ENCODE measurements around the gene FTO.
"Not testable (repeated sequence)": the region's sequence is repeated elsewhere in the genome, so short reads cannot be mapped to it uniquely, and the experiment has no call there.

The FTO gene

DNA sequence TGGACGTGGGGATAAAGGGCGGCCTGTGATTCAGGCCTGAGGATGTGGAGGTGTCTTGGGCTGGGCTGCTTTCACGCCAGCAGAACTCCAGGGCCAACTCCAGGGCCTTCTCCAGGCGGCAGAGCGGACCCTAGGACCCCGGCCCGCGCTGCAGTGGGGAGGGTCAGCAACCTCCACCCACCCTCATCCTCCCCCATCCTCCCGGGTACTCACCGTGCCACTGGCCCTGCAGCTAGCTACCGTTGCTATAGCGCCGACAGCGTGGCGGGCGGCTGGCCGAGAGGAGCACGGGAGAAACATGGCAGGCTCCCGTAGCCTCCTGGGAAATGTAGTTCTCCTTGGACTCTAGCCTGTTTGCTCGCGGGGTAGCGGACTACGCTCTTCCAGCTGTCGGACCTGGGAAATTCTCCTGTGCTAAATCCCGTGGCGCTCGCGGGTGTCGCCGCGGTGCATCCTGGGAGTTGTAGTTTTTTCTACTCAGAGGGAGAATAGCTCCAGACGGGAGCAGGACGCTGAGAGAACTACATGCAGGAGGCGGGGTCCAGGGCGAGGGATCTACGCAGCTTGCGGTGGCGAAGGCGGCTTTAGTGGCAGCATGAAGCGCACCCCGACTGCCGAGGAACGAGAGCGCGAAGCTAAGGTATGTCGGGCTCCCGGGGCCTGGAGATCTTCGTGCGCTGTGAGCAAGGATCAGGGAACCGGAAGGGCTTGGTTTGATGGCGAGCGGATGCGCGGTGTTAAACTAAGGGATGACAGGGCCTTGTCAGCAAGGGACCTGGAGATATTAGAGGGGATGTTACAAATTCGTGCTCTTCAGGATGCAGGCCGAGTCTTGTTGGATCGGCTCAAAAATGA, at the start of gene FTO, which contains the start of gene RPGRIP1L:
TSS of gene FTO (plus strand) at position 567 of the 855 bp plus-strand sequence.
TSS of gene RPGRIP1L (minus strand) at position 270 of the 855 bp plus-strand sequence. CDS start 3,136 bp downstream, outside the sequence.
- DNase-seq: peak; percentile 98

DNA sequence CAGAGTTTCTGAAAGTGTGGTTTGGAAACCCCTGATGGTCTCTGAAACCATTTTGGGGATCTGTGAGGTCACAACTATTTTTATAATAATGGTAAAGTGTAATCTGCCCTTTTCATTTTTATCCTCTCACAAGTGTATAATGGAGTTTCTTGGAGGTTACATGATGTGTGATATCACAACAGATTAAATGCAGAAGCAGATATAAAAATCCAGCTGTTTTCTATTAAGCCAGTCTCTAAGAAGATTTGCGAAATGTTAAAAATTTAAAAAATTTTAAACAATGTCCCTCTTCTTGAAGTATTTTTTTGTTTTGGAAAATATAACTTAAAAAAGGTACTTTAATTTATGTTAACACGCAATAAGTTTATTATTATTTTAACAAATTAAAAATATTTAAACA, 49.0 kb upstream of the FTO start:
- no peak for DNase-seq

DNA sequence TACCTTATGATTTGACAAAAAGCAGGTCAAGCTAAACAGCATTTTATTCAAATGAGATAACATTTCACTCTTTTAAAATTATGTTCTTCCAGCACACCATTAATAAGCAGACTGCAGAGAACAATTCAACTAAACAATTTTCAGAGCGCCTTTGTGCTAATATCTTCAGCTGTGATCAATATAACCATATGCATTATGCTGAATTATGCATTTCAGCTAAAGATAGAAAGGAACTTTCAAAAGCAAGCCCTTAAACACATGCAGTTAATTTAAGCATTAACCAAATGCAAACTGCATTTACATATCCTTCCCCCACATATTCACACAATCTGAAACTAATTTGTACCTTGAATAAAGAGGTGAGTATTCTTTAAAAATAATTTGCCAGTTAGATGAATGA, 41.9 kb upstream of the FTO start:
- no peak for DNase-seq

DNA sequence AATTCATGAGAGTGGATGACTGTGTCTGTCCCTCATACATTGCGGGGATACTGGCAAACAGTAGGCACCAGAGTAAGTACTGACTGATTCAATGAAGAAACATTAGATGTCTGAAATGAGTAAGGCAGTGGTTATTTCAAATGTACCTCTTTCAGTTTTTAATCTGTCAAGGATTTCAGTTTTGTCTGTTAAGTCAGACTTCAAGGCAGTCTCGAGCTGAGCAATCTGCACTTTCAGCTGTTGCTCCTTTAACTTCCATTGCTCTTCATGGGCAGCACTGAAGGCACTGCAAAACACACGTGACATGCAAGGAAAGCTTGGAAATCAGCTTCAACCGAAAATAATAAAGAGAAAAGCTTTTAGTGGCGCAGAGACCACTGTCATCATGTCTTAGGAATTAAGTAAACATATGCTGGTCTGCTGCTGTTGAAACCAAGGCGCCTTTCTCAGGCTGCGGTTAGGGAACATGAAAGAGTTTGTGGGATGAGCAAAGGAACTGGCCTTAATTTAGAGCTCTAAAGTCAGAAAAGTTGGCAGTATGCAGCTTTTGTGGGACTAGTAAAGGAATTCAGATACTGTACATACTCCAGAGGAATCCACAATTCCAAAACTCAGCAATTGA, 39.1 kb upstream of the FTO start:
- DNase-seq: no peak

DNA sequence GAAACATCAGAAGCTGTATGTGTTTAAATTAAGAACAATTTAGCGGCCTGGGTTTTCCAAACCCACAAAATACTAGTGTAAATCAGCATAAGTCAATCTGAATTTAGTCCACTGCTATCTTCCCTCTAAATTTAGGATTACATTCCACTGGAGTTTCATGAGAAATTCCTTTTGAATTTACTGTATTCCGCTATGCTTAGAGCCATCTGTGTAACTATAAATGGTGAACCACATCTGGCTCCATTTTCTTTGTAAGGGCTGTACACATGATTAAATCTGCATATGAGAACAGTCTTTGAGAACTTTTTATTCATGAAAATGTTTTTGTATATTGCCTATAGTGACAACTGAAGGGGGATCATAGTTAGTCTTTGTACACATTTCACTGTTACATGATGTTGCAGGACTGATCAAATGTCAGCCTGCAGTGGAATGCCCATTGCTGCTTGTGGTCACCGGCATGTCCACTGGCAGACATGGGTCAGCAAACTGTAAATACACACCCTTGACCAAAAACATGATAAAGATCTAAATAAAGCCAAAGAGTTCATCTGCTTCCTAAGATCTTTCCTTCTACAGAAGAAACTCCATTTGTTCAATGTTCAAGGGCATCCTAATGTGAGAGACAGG, 37.1 kb upstream of the FTO start:
- DNase-seq: no peak

DNA sequence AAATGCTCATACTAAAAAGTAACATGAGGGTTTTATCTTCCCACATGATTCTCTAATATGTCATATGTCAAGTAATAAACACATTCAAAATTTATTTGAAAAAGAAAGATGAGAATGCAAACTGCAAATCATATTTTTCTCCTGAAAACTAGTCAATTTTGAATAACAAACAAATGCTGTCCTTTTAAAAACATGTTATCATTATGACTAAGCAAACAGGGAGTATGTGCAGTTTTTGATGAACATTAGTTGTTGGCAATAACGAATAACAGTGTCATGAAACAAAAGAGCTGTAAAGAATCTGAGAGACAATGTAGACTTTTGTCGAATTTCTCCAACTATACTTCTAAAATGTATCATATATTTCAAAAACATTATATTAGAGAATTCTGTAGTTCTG, 35.1 kb upstream of the FTO start:
- DNase-seq: no peak

DNA sequence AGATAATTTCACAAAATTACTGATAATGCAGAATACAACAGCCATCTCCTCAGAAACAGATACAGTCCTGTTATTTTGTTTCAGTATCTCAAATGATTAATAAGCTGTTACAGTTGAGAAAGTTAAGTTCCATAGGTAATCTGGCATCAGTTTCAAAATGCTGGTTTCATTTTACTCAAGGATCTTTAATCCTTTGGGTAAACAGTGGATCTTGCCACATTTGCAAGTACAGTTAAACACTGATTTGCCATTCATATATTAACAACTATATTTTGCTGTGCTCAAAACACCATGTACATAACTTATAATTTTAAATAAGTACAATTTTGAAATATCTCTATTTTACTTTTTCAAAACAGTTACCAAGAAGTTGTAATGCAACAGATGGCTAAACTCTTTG, 31.5 kb upstream of the FTO start:
- no peak for DNase-seq

DNA sequence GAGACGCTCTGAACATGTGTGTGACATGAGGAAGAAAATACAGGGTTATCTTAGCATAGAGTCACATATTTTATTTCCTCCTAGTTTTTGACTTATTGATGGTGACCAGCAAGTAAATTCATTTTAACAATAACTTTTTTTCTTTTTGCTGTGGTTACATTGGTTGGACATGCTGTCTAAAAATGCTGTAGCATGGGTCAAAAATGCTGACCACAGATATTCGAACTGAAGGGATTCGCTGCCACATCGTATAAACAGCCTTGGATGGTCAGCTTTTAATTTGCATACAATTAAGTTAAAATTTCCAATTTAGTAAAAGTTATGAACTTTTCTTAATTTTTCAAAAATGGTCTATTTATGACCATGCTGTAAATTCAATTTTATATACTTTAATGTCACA, 30.8 kb upstream of the FTO start:
- no peak for DNase-seq

DNA sequence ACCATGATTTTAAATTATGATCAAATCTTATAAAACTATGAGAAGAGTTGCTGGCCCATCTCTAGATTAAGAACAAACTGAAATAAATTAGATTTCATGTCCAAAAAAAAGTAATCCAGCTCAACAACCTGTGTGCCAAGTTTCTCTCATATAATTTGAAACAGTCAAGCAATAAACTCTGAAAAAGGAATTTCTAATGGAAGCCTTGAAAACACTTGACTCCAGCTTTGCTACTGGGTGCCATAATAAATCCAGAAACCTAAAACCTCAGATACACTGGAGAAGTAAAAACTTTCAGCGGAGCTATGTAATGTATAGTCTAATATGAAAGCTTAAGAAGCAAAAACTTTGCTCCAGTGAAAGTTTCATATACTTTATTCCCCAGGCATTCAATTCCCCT, 25.8 kb upstream of the FTO start:
- no peak for DNase-seq

DNA sequence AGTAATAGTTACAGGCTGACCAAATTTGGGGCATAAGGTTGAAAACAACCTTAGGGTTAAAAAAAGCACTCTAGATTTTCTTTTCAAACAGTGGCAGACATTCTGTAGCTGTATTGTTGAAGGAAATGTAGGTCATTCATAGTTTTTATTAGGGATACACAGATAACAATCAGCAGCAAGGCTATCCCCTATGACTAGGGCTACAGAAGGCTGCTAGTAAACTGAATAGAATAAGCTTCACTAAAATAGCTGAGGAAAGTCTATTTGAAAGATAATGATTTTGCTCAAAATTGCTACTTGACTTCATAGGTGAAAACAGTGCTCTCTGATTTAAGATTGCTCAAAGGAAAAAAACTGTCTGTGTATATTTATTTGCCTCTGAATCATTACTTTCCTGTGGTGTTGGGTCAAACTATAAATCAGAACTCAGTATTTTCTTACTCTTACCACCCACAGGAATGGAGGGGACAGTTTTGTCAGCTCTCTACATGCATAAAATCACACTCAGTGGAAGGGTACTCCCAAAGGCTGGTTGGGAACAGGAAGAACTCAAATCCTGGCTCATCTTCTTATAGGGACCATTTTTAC, 25.1 kb upstream of the FTO start:
- DNase-seq: no peak

DNA sequence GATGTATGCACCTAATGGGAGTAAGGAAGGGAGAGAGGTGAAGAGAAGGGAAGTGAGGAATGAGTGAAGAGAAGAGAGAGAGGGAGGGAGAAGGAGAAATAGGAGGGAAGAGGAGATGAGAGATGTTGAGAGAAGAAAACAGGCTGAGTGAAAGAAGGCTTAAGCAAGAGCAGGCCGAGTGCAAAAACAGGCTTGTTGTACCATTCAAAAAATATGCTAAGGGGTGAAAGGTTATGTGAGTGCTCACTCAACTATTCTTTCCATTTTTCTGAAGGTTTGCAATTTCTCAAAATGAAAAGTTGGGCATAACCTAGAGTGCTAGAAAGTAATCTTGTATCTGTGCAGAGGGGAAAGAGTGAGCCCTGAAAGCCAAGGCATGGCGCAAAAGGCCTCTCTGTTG, 23.2 kb upstream of the FTO start:
- no peak for DNase-seq

DNA sequence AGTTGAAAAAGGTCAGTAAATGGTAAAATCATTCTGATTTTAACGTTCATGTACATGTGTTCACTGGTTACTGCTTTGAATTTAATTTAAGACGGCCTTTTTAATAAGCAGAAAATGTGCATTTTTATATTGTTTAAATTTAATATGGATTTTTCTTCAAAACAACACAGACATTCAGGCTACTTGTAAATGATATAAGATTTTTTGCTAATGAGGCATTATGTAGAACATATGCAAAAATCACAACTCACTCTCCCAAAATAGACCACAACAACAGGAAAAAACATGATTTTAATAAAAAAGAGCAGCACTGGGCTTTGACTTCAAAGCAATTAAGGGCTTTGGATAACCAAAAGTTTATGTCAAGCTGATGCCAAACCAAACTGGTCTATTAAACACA, 22.6 kb upstream of the FTO start:
- DNase-seq: no peak

DNA sequence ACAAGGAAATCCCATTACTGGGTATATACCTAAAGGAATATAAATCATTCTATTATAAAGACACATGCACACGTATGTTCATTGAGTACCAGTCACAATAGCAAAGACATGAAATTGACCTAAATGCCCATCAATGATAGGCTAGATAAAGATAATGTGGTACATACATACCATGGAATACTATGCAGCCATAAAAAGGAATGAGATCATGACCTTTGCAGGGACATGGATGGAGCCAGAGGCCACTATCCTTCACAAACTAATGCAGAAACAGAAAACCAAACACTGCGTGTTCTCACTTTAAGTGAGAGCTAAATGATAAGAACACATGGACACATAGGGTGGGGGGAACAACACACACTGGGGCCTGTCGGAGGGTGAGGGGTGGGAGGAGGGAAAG, 18.6 kb upstream of the FTO start:
- DNase-seq: not testable (repeated sequence)

DNA sequence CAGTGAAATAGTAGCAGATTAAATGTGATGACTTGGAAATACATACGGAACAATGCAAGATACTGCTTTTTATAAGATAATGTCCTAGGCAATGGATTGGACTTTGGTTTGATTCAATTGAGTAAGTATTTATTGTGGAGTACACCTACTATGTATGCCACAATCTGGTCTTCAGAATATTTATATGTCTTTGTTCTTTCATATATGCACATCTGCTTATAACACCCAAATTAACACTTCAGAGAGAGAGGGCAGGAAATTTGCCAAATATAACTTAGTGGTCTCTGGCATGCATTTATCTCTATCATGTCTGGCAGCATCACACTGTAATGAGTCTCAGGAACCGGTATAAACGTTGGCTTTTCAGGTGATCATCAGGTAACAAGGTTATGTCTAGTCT, 17.2 kb upstream of the FTO start:
- DNase-seq: no peak

DNA sequence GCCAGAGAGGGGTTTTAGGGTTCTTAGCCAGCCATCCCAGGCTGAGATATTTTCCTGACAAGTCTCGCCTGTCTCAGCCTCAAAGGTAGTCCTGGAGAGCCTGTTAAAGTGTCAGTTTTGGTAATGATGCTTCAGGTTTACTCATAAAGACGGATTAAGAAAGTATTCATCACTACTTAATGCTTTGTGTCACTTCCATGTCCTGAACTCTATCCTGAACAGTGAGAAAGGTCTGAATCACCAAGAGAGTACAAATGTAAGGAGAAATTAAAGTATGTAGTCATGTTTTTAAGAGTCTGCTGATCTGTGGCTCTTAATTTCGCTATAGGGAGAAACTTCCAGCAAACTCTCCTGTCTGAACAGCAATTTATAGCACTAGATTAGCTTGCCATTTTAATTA, 14.3 kb upstream of the FTO start:
- DNase-seq: no peak

DNA sequence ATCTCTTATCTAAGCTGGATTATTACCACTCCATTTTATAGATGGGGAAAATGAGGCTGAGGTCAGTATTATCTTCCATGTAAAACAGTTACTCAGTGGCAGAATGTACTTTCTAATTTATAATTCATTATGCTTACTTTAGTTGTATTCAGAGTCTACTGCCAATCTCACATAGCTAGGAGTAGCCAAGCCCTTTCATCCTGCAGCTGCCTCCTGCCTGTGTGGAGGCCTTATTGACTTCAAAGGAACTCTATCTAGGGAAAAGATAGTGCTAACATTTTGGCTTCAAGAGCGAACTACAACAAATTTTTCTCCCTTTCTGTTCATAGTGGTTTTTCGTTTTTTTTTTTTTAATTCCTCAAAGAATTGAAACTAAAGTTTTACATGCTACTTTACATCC, 13.2 kb upstream of the FTO start:
- no peak for DNase-seq

DNA sequence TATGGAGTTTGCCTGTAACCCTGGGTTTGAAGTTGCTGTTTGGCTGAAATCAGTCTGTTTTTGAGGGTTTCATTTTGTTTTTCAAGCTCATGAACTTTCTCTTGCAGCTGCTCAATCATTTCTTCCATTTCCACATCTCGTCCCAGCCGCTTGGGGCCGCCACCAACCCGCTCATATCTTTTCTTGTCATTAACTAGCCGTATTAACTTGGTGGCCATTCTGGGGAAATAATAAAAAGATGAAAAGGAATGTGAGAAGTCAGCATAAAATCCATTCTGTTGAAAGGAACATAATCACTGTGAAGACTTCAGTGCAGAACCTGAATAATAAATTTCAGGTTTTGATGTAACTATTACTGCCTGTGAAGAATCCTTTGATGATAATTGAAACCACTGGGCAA, 11.8 kb upstream of the FTO start:
- no peak for DNase-seq

DNA sequence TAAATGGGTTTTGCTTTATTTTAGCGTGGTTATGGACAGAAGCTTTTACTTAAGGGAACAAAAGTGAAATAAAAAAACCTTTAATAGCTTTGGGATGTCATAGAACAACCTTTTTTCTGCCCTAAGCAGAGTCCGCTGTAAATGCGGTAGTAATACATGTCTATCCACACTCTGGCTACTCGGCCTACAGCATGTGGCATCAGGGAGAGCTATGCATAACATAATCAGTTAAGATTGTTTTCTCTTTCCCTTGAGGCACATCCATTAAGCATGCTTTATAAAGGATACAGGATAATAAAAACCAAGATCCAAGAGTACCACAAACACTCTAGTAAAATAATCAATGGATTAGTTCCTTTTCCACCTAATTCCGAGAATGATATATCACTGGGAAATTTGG, 10.6 kb upstream of the FTO start:
- no peak for DNase-seq

DNA sequence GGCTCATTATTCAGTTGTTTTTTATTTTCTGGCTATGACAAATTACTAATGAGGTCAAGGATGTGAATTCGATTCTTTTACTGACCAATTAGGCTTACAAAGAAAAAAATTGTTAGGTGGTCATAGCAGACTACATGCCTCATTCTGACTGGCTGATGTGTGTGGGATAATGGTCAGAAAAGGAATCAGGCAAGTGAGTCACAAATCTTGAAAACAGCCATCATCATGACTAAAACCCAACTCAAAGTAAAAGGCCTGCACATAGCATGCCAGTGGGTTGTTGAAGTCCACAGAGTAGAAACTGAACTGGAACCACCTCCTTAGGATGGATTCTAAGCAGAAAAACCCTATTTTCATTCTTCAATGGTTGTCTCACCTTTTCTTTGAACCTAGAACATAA, 8.9 kb upstream of the FTO start:
- no peak for DNase-seq

DNA sequence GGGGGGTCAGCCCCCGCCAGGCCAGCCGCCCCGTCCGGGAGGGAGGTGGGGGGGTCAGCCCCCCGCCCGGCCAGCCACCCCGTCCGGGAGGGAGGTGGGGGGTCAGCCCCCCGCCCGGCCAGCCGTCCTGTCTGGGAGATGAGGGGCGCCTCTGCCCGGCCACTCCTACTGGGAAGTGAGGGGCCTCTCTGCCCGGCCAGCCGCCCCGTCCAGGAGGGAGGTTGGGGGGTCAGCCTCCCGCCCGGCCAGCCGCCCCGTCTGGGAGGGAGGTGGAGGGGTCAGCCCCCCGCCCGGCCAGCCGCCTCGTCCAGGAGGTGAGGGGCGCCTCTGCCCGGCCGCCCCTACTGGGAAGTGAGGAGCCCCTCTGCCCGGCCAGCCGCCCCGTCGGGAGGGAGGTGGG, 5.7 kb upstream of the FTO start:
- DNase-seq: not testable (repeated sequence)

DNA sequence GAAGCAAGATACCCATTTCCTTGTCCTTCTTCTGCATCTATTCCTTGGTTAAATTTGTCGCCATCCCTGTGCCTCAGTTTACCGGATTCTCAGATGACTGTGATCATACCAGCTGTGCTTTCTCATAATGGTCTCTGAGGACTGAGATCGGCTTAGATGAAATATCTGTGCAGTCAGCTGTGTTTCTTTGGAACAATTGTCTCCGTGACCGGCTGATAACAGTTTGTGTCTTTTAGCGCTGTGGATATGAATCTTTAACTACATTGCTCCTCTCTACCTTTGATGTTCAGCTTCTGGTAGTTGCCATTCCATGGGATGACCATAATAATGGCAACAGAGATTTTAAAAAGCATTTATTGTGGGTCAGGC, 473 bp downstream of the FTO start:
- no peak for DNase-seq

DNA sequence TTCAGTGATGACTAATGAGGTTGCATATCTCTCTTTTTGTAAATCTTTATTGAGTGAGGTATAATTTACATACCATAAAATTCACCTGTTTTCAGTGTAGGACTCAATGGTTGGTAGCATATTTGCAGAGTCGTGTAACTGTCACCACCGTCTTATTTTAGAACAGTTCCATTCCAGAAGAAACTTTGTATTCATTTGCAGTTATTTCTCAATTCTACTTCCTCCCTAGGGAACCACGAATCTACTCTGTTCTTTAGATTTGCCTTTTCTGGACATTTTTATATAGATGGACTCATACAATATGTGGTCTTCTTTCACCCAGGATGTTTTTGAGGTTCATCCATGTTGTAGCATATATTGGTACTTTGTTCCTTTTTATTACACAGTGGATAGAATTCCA, 3.7 kb downstream of the FTO start:
- DNase-seq: no peak

DNA sequence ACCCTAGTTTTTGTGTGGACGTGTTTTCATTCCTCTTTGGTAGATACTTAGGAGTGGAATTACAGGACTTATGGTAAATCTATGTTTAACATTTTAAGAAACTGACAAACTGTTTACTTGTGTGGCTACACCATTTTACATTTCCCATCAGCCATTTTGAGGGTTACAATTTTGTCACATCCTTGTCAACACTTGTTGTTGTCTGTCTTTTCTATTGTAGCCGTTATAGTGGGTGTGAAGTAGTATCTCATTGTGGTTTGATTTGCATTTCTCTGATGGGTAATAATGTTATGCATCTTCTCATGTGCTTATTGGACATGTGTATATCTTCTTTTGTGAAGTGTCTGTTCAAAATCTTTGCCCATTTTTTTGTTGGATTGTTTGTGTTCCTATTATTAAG, 4.5 kb downstream of the FTO start:
- DNase-seq: no peak

DNA sequence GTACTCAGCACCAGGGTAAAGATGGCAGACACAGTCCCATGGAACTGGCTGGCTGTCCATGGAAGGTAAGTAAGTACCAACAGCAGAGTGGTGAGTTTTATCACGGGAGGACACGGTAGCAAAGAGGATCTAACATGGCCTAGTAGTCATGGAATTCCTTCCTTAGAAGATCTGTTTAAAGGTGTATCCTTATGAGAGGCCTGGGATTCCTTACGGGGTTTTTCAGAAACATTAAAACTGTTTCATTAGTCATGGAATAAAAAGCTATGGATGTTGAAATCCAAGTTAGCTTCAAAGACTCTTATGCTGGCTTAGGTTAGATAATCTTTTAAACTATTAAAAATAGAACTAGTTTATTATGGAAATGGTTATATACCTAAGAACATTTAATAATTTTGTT, 7.4 kb downstream of the FTO start:
- no peak for DNase-seq
